HG03575 (cell line): Measurements from ENCODE around the gene GPR82.
"Not testable (repeated sequence)": the region's sequence is repeated elsewhere in the genome, so short reads cannot be mapped to it uniquely, and the experiment has no call there.

Experiments used
- ATAC-seq: cut with Tn5 transposase; IDR thresholded peaks from one replicate; pipeline ENCODE4 v1.9.1; 2021; ENCODE audit not compliant: unreplicated experiment, insufficient number of reproducible peaks, low FRiP score; ENCODE audit errors: extremely low read depth

Gene GPR82, protein sequence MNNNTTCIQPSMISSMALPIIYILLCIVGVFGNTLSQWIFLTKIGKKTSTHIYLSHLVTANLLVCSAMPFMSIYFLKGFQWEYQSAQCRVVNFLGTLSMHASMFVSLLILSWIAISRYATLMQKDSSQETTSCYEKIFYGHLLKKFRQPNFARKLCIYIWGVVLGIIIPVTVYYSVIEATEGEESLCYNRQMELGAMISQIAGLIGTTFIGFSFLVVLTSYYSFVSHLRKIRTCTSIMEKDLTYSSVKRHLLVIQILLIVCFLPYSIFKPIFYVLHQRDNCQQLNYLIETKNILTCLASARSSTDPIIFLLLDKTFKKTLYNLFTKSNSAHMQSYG

DNA sequence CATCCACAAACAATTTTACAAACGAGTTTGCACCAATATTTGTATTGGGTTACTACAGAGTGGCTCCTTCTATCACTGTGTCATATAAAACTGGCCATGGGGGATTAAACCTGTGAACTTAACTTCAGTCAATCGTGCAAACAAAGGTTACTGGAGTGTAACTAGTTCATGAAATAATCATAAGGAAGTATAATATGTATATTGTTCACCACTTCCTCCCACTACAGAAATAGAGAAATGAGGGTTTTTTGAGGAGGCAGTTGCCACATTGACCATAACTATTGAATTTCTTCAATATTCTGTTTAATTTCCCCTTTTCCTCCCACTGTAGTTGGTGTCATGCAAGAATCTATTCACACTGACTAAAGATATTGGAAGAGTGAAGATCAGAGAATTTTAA, at the start of gene GPR82:
GPR82 (plus strand) TSS at position 356 of the 400 bp plus-strand sequence. CDS start 2,846 bp downstream, outside the sequence.
- ATAC-seq = no peak

DNA sequence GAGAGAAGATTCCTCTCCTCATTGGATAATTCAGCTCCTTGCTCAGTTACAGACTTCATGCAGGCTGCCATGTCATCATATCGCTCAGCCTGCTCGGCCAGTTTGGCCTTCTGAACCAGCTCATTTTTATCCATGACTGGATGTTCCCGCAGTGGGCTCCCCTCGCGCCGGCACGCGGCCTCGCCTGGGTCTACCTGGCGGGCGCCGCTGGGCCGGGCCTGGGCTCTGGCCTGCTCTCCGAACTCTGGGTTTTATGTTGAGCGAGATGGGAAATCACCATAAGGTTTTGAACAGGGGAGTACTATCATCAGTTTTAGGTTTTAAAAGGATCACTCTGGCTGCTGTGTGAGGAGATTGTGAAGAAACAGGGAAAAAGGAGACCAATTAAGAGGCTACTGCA, 47.6 kb upstream of the GPR82 start:
- ATAC-seq = not testable (repeated sequence)

DNA sequence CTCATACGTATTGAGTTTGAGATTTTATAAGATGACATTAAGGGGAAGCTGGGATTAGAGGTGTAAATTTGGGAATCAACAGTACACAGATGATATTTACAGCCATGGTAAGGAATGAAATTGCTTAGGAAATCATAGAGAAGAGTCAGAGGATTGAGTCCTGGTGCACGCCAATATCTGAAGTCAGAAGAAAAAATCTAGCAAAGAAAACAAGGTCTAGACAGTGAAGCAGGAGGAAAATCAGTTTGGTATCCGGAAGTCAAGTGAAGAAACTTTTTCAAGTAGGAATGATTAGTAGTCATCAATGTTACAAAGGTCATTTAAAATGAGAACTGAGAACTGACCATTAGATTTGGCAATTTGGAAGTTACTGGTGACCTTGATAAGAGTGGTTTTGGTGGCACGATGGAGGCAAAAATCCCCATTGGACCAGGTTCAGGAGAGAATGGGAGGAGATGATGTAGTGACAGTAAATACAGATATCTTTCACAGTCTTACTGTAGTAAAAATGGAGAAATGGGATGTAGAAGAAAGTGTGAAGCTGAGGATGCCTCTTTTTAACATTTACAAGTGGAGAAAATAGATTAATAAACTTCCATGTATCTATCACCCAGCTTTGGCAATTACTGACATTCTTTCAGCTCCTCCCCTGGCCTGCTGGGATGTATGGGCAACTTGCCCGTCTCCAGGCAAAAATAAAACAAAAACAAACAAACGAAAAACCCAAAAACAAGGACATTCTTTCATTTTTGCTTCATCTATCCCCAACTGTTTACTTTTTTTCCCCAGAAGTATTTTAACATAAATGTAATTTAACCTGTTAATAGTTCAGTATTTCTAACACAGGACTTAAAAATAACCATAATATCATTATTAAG, 46.6 kb upstream of the GPR82 start:
- ATAC-seq = no peak

DNA sequence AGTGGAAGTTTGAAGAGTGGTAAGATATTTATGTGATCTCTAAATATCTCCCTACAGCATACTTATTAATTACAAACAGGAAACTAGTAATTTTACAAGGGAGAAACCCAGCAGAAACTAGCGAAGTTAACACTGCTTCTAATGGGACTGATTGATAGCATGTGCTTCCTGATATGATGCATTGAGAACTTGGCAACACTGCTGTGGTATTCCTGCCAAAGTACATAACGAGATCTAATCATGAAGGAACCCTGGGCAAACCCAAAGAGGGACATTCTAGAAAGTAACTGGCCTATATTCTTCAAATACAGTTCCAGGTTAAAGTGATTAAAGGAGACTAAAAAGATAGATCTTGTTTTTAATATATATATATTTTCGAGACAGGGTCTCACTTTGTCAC, 39.8 kb upstream of the GPR82 start:
- no peak for ATAC-seq

DNA sequence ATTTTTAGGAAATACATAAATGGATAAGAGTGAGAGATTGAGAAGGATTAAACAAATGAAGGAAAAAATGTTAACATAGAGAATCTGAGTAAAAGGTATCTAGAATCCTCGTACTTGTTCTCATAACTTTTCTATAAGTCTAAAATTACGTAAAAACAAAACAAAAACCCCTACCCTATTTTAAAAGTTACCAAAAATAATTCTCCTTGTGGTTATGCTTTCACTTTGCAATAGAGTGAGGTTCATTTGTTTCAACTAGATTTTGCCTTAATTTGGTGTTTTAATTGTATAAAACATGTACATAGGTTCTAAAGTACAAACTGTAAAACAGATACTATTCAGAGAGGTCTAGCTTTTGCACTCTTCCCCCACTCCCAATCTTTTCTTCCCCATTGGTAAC, 39.0 kb upstream of the GPR82 start:
- no peak for ATAC-seq

DNA sequence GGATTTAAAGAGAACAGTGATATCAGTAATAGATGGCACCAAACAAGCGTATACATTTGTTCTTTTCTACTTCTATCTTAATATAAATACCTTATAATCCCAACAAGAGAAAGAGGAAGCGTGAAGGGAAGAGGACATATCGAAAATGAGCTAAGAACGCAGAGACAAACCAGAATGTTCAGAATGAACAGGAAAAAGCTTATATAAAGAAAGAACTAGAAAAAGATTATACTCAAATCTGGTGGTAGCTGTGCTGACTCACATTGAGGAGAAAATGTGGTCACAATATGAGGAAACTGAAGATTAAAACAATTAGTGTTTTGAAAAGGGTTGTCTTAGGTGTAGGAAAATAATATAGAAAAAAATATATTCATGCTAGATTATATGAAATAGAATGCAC, 37.2 kb upstream of the GPR82 start:
- ATAC-seq = no peak

DNA sequence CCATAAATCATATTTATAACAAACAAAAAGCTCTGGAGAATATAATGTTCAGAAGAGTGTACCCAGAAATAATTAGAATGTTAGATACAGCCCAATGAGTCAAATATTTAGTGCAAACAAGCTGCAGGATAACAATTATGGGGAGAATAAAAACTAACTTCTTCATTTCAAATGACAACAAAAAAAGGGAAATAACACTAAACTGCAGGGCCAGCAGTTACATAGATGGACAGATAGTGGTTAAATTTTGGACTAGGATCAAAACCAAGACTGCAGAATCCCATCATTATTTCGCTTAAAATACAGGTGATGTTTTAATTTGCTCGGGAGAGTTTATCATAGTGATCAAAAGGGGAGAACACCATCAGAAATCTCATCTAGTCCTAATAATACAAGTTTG, 35.8 kb upstream of the GPR82 start:
- ATAC-seq = no peak

DNA sequence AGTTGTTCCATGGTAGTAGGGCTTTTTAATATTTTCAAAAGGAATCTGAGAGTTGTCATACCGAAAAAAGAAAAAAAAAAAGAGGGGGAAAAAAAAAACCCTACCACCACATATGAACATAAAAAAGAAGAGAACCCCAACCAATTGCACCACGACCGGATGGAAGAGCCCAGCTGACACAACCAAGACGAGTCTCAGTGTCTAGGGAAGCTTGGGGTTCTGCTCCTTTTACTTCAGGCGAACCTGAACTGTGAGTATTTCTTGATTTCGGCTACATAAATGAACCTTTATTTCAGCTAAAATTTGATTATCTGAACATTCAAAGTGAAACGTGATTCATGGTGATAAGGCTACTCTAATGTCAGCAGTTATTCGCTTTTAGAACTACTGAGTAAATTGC, 35.1 kb upstream of the GPR82 start, which contains the start of gene GPR34:
GPR34 (plus strand) TSS at position 139 of the 400 bp plus-strand sequence. CDS start 6,661 bp downstream, outside the sequence.
- no peak for ATAC-seq

DNA sequence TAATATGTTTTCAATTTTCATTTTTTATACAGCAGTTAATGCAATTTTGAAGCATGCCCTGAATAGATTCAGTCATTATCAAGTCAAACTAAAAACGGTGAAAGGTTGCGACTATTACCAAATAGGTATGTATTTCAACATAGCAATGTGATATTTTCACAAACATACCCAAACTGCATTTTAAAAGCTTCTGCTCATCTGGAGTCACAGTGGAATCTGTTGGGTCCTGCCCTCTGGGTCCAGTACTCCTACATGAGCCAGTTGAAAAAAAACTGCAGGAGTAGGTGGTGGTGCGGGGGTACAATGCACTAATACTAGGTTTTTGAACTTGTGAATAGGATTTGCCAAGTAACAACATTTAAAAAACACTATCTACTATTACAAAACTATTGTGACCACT, 34.3 kb upstream of the GPR82 start:
- ATAC-seq = no peak

DNA sequence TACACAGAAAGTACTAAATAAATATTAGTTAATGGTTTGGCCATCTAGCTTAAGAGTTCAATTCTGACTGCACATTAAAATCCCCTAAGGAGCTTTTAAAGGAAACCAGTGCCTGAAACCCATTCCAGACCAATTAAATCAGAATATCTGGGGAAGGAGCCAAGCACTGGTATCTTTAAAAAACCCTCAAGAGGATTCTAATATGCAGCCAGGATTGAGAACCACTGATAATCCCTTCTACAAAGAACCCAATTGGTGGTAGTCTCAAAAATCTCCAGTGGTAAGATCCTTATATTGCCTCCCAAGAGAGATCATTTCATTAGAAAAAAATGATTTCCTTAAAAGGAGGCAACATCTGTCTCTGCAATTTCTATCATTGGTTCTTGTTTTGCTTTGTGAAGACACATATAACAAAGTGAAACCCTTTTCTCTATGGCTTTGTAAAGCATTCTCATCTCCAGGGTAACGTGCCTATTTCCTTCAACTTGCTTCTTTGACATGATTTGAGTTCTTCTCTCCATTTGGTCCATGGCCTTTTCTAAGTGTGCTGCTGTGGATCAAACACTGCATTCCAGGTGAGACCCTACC, 31.7 kb upstream of the GPR82 start:
- ATAC-seq = no peak

DNA sequence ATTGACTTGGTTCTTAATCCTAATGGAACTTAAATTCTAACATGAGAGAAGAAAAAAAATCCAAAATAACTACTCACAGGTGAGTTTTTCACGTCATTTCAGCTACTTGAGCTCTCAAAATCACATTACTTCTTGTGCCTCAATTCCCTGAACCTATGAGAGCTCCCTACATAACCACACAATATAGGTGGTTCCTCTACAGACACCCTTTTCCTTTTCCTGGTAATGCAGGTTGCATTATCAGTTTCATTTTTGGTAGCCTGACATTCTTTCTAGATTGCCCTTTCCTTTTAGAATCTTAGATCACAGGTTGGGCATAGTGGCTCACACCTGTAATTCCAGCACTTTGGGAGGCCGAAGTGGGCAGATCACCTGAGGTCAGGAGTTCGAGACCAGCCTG, 31.0 kb upstream of the GPR82 start:
- no peak for ATAC-seq

DNA sequence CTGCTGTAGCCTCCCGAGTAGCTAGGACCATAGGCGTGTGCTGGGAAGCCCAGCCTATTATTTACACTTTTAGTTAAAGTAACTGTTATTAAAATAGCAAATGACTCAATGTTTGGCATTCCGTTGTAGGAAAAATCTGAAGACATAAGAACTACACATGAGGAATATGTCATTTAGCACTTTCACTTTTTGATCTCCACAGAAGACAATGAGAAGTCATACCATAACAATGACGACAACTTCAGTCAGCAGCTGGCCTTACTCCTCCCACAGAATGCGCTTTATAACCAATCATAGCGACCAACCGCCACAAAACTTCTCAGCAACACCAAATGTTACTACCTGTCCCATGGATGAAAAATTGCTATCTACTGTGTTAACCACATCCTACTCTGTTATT, 28.6 kb upstream of the GPR82 start:
- no peak for ATAC-seq

DNA sequence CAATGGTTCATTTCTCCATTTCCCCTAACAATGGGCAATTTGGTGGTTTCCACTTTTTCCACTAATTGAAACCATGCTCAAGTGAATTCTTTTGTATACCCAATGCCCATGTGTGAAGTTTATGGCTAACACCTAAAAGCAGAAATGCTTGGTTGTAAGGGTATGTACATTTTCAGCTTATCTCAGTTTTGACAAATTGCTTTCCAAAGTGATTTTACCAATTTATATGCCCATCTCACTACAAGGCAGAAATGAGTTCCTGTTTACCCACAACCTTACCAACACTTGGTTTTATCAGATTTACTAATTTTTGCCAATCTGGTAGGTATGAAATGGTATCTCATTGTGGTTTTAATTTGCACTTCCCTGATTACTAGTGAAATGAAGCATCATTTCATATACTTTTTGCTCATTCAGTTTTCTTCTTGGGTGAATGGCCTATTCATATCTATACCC, 20.4 kb upstream of the GPR82 start:
- ATAC-seq = no peak

DNA sequence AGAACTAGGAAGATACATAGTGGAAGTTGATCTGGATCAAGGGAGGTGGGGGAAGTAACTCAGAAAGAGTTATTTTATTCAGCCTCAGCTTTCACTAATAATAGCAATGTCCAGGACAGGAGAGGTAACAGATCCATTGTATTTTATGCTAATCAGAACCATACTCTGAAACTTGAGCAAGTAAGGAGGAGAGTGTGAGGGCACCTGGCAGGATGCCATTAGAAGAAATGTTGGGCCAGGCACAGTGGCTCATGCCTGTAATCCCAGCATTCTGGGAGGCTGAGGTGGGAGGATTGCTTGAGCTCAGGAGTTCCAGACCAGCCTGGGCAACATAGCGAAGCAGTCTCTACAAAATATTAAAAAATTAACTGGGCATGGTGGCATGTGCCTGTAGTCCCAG, 18.9 kb upstream of the GPR82 start:
- ATAC-seq = no peak

DNA sequence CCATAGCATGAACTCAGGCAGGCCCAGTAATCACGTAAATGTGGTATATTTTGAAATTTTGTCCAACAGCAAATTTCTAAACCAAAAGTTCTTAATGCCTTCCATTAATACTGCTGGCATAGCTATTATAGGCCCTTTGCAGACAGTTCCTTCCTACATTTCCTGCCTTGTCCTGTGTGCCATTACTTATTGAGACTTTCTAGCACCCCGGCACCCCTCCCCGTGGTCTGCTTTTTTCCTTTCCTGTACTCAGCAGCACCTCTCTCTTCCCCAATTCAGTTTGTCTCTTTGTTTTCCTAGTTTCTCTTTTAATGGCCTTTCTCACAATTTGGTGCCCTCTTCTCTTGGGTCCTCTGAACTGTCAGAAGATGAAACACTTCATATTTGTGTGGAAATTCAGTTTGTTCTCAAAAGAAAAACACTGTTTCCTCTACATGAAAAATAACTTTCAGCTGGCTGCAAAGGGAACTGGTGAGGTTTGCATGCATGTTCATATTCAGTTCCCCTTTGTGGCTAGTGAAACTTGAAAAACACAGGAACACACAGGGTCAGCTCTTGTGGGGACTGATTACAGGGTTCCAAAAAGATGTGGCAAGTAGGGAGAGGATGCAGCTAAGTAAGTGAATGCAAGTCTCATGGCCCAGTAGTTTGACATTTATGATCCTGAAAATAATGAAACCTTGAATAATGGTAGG, 18.2 kb upstream of the GPR82 start:
- peak; percentile 52 for ATAC-seq

DNA sequence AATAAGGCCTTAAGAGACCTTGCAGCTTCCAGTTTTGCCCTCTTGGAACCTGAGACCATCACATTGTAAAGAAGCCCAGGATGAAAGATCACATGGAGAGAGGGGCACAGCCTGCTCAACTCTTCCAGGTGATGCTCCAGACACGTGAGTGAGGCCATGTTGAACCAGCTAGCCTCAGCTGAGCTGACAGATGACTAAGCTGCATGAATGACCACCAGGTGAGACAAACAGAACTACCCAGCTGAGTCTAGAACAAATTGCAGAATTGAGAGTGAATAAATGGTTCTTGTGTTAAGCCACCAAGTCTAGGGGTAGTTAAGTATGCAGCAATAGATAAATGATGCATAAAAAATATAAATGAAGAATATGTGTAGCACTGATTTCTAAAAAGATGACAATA, 16.8 kb upstream of the GPR82 start:
- no peak for ATAC-seq

DNA sequence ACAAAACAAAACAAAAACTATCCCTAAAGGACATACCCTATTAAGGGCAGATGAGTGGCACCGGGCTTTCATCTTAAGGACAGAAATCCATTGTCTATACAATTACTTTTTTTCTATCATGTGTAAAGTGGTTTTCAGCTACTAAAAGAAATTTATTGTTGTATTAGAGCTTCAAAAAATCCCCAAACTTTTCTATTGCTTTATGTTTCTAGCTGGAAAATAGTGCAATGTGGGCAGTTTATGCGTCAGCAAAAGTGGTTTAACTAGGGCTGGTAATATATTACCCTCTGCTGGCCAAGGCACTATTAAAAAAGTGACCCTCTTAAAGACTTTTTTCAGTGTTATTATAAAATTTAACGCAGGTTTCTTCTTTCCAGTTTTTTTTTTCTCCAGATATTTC, 15.5 kb upstream of the GPR82 start:
- ATAC-seq = no peak

DNA sequence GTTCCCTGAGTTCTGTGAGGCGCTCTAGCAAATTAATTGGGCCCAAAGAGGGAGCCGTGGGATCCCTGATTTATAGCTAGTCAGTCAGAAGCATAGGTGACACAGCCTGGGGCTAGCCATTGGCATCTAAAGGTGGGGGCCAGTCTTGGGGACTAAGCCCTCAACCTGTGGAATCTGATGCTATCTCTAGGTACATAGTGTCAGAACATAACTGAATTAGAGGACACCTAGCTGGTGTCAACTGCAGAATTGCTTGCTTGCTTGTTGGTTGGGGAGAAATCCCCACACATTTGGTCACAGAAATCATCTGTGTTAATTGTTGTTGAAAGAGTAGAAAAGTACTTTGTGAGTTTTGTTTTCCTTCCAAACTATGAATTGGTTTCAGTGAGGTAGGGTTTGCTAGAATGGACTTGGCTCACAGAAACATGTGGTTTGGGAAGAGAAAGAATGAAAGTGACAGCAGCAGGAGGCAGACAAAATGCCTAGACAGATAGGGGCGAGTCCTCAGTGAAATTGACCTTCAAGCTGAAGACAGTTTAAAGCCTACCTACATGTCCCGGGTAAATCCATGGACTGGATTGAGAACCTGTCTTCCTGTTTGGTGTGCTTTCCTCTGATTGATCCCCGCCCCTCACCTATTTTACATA, 12.8 kb upstream of the GPR82 start:
- no peak for ATAC-seq

DNA sequence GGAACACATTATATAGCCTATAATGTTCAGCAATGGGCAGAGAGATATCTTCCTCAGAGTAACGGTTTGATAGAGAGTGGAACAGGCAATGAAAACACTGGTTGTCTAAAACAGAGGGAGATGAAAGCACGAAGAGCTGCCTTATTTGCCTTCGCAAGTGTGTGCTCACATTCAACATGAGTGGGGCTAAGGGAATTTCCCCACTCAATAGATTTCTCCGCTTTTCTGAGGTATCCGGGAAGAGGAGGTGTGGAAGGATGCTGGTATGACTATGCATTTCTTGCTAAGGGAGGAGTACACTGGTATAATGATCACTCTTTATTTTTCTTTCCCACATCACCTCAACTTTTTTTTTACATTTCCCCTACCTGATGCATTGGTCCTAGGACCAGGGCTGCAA, 7.8 kb upstream of the GPR82 start:
- ATAC-seq = no peak
